Ovary (tissue), 9 donors: ENCODE measurements around the gene SURF6. TPM values are rescaled to one million over a fixed set of nuclear protein-coding genes. Genes with fewer than 3 reads are reported as not detected.

Experiments used
- DNase-seq, 5 donors: peaks; one replicate each; pipeline ENCODE4 v3.0.0-alpha.2; 2019 to 2020
- H3K27ac ChIP-seq, 2 donors: fragments of 200-600 bp; one replicate each; pipeline versions ENCODE4 v1.5.1 to v1.8.0; 2019 to 2022
- H3K27me3 ChIP-seq: fragments of 200-600 bp; one replicate; pipeline ENCODE4 v1.8.0; 2022
- H3K36me3 ChIP-seq: fragments of 200-600 bp; sonication (generic); one replicate; pipeline ENCODE4 v1.5.1; 2019
- H3K4me1 ChIP-seq: one replicate; pipeline ENCODE4 v1.8.1; 2013; ENCODE audit warnings: mild to moderate bottlenecking, moderate library complexity; ENCODE audit not compliant: insufficient read depth
- H3K4me3 ChIP-seq: fragments of 200-600 bp; sonication (generic); one replicate; pipeline ENCODE4 v1.5.1; 2017
- H3K9me3 ChIP-seq, 2 donors: fragments of 200-600 bp in 1 of 2; sonication (generic) in 1 of 2; one replicate each; pipeline versions ENCODE4 v1.5.1 to v1.8.1; 2013 to 2019; ENCODE audit warnings: mild to moderate bottlenecking in 1 of 2, moderate library complexity in 1 of 2
- CTCF ChIP-seq, 3 donors: fragments of 450-650 bp in 2 of 3; fragments of 200-600 bp in 1 of 3; IDR thresholded peaks; one replicate each; pipeline versions ENCODE4 v1.5.1 to v1.8.0; 2016 to 2022; ENCODE audit warnings: antibody characterized with exemption in 3 of 3, mild to moderate bottlenecking in 1 of 3
- EP300 ChIP-seq: sonication (generic); formaldehyde crosslinking; IDR thresholded peaks from one replicate; pipeline ENCODE4 v1.6.1; 2017; ENCODE audit warnings: antibody characterized with exemption
- POLR2A ChIP-seq: fragments of 450-650 bp; IDR thresholded peaks from one replicate; pipeline ENCODE4 v1.6.1; 2017; ENCODE audit warnings: antibody characterized with exemption, mild to moderate bottlenecking, moderate library complexity
- WGBS, 3 donors: extraction: QIAGEN DNeasy Blood & Tissue Kit in 1 of 3; methylation state at CpG; one replicate each; pipeline versions ENCODE4 v1.1.5 to v1.1.7; 2013 to 2017; 5-methylcytosine and 5-hydroxymethylcytosine counted together
- intact Hi-C, 4 donors: fragments of 100-400 bp; cut with DNase I; formaldehyde crosslinking; loops; one replicate each; pipeline versions ENCODE4 v1.11.0 to v1.15.1; 2022 to 2023
- polyA plus RNA-seq, 2 donors: library from polyadenylated mRNA; stranded (reverse); fragments of 200-250 nt in 1 of 2; fragments of 350-450 nt in 1 of 2; fragmentation: Illumina TruSeq in 1 of 2; extraction: RNeasy Lipid Tissue Mini Kit (QIAGEN cat#74804) in 1 of 2; gene quantifications; one replicate each; pipeline ENCODE4 v1.2.3, GENCODE V29; 2013 to 2014
- total RNA-seq, 7 donors: library from RNA; depleted of rRNA in 2 of 7; stranded (reverse); fragments of >200 nt in 2 of 7; fragmentation: NEBNext Ultra II Directional in 3 of 7; extraction: Animal tissue kit (Norgen Biotek cat#: 25700) in 3 of 7; gene quantifications; one replicate each; pipeline versions ENCODE4 v1.1.0 to v1.2.4, GENCODE V29; 2016 to 2023
- donor health status: DM: no; HTN: no; CAD: no; lungs with moderate emphysema.
- donor health status: DM: no; HTN: no; CAD: no.
- donor health status: Bipolar disorder and iron deficiency.
- donor health status: DM: yes; HTN: yes; CAD: no.
- donor health status: DM: no; HTN: no; CAD: no.
- donor health status: DM: yes; HTN: yes; CAD: no.

Gene SURF6
- total and polyA plus RNA-seq, 9 donors = 12.7 to 24.9 (median 21.0) TPM

GRCh38 chr9:133294257-133294656 lies 41.7 kb downstream of the SURF6 start:
- H3K27me3 ChIP-seq = no peaks in the 10 kb centered on the region
- DNase-seq = no peak
- no peak for TF ChIP-seq CTCF (IDR thresholded peaks at IDR 0.05)
- no peak for TF ChIP-seq POLR2A
- no peak for TF ChIP-seq EP300
- H3K4me3 ChIP-seq = no peak overlapping the region
- no peaks in the 10 kb centered on the region for H3K36me3 ChIP-seq
- H3K9me3 ChIP-seq = peaks cover 0 to 4% of the 10 kb centered on the region in 2 donors
- H3K27ac ChIP-seq = no peak overlapping the region
- 51 to 65% (median 58%) methylated on average over 1 of the region's 1 CpG for WGBS, 3 donors
- no peaks in the 10 kb centered on the region for H3K4me1 ChIP-seq
- intact Hi-C loops = no loop called here

- intact Hi-C loops = no loop called here
- DNase-seq = no peak
- WGBS, 3 donors = 90 to 100% (median 91%) methylated on average over 2 of the region's 2 CpGs
- H3K36me3 ChIP-seq = no peaks in the 10 kb centered on the region
- H3K9me3 ChIP-seq = peaks cover 0 to 4% of the 10 kb centered on the region in 2 donors
- no peak overlapping the region for H3K27ac ChIP-seq
- H3K4me3 ChIP-seq = no peak overlapping the region
- no peaks in the 10 kb centered on the region for H3K4me1 ChIP-seq
- no peak for TF ChIP-seq CTCF (IDR thresholded peaks at IDR 0.05)
- TF ChIP-seq POLR2A = no peak
- no peak for TF ChIP-seq EP300
- no peaks in the 10 kb centered on the region for H3K27me3 ChIP-seq
These were observed 45.2 kb downstream of the SURF6 start for GRCh38 chr9:133290751-133291302.

DNA sequence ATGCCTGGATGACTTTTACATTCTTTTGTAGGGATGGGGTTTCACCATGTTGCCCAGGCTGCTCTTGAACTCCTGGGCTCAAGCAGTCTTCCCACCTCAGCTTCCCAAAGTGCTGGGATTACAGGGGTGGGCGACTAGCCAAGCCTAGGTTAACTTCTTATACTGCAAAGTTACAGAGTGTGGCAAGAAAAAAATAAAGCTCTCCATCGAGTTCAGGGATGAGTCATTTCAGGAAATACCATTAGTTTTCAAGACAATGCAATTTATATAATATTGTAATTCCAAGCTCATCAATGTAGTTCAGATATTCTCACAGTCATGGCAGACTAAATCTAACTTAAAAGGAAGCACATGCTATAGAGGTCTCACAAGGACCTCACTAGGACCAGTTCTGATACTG lies 49.5 kb downstream of the SURF6 start:
- WGBS, 3 donors = 27 to 53% (median 35%) methylated on average over 2 of the region's 2 CpGs
- no peak for DNase-seq
- H3K4me1 ChIP-seq = no peaks in the 10 kb centered on the region
- no peaks in the 10 kb centered on the region for H3K27me3 ChIP-seq
- intact Hi-C loops = no loop called here
- no peak overlapping the region for H3K27ac ChIP-seq
- H3K4me3 ChIP-seq = no peak overlapping the region
- H3K9me3 ChIP-seq = no peaks in the 10 kb centered on the region
- H3K36me3 ChIP-seq = no peaks in the 10 kb centered on the region
- TF ChIP-seq EP300 (no peak), POLR2A (no peak), CTCF (IDR thresholded peaks at IDR 0.05) (no peak)

DNA sequence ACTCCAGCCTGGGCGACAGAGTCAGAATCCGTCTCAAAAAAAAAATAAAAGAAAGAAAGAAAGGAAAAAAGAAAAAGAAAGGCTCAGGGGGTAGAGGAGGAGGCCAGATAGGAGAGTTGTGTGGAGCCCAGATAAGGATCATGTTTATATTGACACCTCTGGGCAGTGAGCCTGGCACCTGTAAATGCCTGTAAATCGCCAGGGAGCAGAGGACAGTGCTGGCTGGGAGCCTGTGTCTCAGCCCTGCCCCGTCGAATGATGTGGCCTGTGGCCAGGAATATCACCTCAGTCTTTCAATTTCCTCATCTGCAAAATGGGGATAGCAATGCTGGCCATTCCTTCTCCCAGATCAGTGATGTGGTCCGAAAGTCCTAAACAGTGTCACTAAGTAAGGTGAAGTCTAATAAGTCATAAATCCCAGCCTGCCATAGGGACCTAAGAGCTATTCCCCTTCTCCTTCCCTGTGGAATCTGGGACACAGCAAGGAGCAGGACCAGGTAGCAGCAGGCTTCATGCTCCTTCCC lies 50.7 kb downstream of the SURF6 start:
- Histone ChIP-seq H3K36me3 (no peaks in the 10 kb centered on the region), H3K27me3 (no peaks in the 10 kb centered on the region), H3K4me3 (no peak overlapping the region), H3K9me3 (no peaks in the 10 kb centered on the region), H3K27ac (no peak overlapping the region), H3K4me1 (no peaks in the 10 kb centered on the region)
- WGBS, 3 donors = 71 to 81% (median 72%) methylated on average over 6 of the region's 6 CpGs
- no peak for DNase-seq
- intact Hi-C loops = no loop called here
- TF ChIP-seq POLR2A (no peak), EP300 (no peak), CTCF (IDR thresholded peaks at IDR 0.05) (no peak)
